HG02973 (cell line): ENCODE measurements around the gene DCC.

ENCODE experiments used
- ATAC-seq: cut with Tn5 transposase; IDR thresholded peaks from one replicate; pipeline ENCODE4 v1.9.1; 2021; ENCODE audit warnings: moderate library complexity; ENCODE audit not compliant: unreplicated experiment

The DCC gene

GRCh38 chr18:52582061-52582460 is 242.1 kb downstream of the DCC start:
- no peak for ATAC-seq

GRCh38 chr18:52582516-52582915 is 242.5 kb downstream of the DCC start:
- no peak for ATAC-seq

GRCh38 chr18:52588931-52589330 is 248.9 kb downstream of the DCC start:
- ATAC-seq = no peak

GRCh38 chr18:52596748-52597435 is 256.9 kb downstream of the DCC start:
- no peak for ATAC-seq

GRCh38 chr18:52598921-52599320 is 258.9 kb downstream of the DCC start:
- no peak for ATAC-seq

- ATAC-seq = no peak
Measured at GRCh38 chr18:52602820-52603219, 262.8 kb downstream of the DCC start.

GRCh38 chr18:52605345-52605744 is 265.3 kb downstream of the DCC start:
- no peak for ATAC-seq

- no peak for ATAC-seq
Measured at GRCh38 chr18:52607985-52608384, 268.0 kb downstream of the DCC start.

GRCh38 chr18:52610451-52611115 is 270.6 kb downstream of the DCC start:
- no peak for ATAC-seq

- ATAC-seq = no peak
Measured at GRCh38 chr18:52612406-52612805, 272.4 kb downstream of the DCC start.

GRCh38 chr18:52615321-52615720 is 275.3 kb downstream of the DCC start:
- no peak for ATAC-seq

- ATAC-seq = peak; percentile 80
Measured at GRCh38 chr18:52615943-52616342, 275.9 kb downstream of the DCC start.

- no peak for ATAC-seq
Measured at GRCh38 chr18:52617931-52618330, 277.9 kb downstream of the DCC start.

- ATAC-seq = no peak
Measured at GRCh38 chr18:52620926-52621439, 281.0 kb downstream of the DCC start.

- ATAC-seq = no peak
Measured at GRCh38 chr18:52624702-52625101, 284.7 kb downstream of the DCC start.

- ATAC-seq = no peak
Measured at GRCh38 chr18:52636536-52636935, 296.5 kb downstream of the DCC start.

GRCh38 chr18:52648201-52648600 is 308.2 kb downstream of the DCC start:
- no peak for ATAC-seq

- no peak for ATAC-seq
Measured at GRCh38 chr18:52652391-52652790, 312.4 kb downstream of the DCC start.

- ATAC-seq = no peak
Measured at GRCh38 chr18:52657043-52657805, 317.2 kb downstream of the DCC start.

GRCh38 chr18:52667463-52668065 is 327.6 kb downstream of the DCC start:
- no peak for ATAC-seq

GRCh38 chr18:52670896-52671295 is 330.9 kb downstream of the DCC start:
- no peak for ATAC-seq
